Right lobe of liver (tissue), 4 donors: ENCODE measurements around the gene SHBG.

Experiments
- POLR2A ChIP-seq: fragments of 450-650 bp; IDR thresholded peaks from one replicate; pipeline ENCODE4 v1.6.1; 2017; ENCODE audit warnings: antibody characterized with exemption, mild to moderate bottlenecking
- TF ChIP-seq, protein P1 (sequence below), 4 donors: fragments of 200-600 bp in 3 of 4; fragments of 450-650 bp in 1 of 4; IDR thresholded peaks; one replicate each; pipeline versions ENCODE4 v1.5.1 to v1.8.0; 2016 to 2022; ENCODE audit warnings: antibody characterized with exemption in 4 of 4, mild to moderate bottlenecking in 2 of 4
- donor health status: DM: no; HTN: no; CAD: no.
- donor health status: DM: no; HTN: no; CAD: no.
- donor health status: DM: no; HTN: yes; CAD: no.

GRCh38 chr17:7656958-7657609 is 27.1 kb downstream of the SHBG start:
- TF ChIP-seq POLR2A, result no peak
- TF ChIP-seq, protein P1, sequence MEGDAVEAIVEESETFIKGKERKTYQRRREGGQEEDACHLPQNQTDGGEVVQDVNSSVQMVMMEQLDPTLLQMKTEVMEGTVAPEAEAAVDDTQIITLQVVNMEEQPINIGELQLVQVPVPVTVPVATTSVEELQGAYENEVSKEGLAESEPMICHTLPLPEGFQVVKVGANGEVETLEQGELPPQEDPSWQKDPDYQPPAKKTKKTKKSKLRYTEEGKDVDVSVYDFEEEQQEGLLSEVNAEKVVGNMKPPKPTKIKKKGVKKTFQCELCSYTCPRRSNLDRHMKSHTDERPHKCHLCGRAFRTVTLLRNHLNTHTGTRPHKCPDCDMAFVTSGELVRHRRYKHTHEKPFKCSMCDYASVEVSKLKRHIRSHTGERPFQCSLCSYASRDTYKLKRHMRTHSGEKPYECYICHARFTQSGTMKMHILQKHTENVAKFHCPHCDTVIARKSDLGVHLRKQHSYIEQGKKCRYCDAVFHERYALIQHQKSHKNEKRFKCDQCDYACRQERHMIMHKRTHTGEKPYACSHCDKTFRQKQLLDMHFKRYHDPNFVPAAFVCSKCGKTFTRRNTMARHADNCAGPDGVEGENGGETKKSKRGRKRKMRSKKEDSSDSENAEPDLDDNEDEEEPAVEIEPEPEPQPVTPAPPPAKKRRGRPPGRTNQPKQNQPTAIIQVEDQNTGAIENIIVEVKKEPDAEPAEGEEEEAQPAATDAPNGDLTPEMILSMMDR (IDR thresholded peaks at IDR 0.05), result no peak
